K562 (cell line): ENCODE results near the gene HEXD. TPM values are rescaled to one million over a fixed set of nuclear protein-coding genes. Genes with fewer than 3 reads are reported as not detected.
A peak's percentile ranks its signal among the peaks of the same experiment; 100 is the strongest.

ENCODE experiments used
- ELF2 ChIP-seq: fragments of 250-450 bp; sonication (Bioruptor Pico); IDR thresholded peaks from 2 replicates; pipeline ENCODE4 v1.5.0; 2021; ENCODE audit warnings: mild to moderate bottlenecking
- HMG20A ChIP-seq: fragments of 450-650 bp; formaldehyde crosslinking; conservative IDR thresholded peaks from 2 replicates; pipeline ENCODE4 v1.4.0; 2020; ENCODE audit warnings: mild to moderate bottlenecking, mixed read lengths
- JUNB ChIP-seq: fragments of 450-650 bp; formaldehyde crosslinking; conservative IDR thresholded peaks from 2 replicates; pipeline ENCODE4 v1.4.0; 2020; ENCODE audit warnings: mild to moderate bottlenecking
- NCOA2 ChIP-seq, 2 experiments: fragments of 450-650 bp; IDR thresholded peaks; 2 replicates each; pipeline ENCODE4 v1.6.1; 2018; ENCODE audit warnings: mild to moderate bottlenecking in 2 of 2, moderate library complexity in 1 of 2; ENCODE audit not compliant: partially characterized antibody in 2 of 2
- NFXL1 ChIP-seq: fragments of 450-650 bp; formaldehyde crosslinking; IDR thresholded peaks from 2 replicates; pipeline ENCODE4 v1.4.0; 2021; ENCODE audit warnings: mild to moderate bottlenecking
- ZNF3 ChIP-seq: fragments of 250-450 bp; sonication (Bioruptor Pico); IDR thresholded peaks from 2 replicates; pipeline ENCODE4 v1.5.0; 2021; ENCODE audit warnings: mild to moderate bottlenecking, moderate library complexity
- ZNF75A ChIP-seq: fragments of 450-650 bp; formaldehyde crosslinking; IDR thresholded peaks from 2 replicates; pipeline ENCODE4 v1.4.0; 2020; ENCODE audit warnings: mild to moderate bottlenecking
- polyA plus RNA-seq, 8 experiments: library from polyadenylated mRNA; depleted of rRNA in 4 of 8; stranded (reverse) in 5 of 8; unstranded in 3 of 8; fragments of >200 nt; fragmentation: Nextera tagmentation in 2 of 8; fragmentation: Illumina TruSeq in 1 of 8; extraction: Ambion mirVana in 2 of 8; extraction: Trizol in 1 of 8; gene quantifications; 2 replicates each; pipeline versions ENCODE4 v1.2.1 to v1.2.3, GENCODE V29; 2011 to 2014; ENCODE audit warnings: inconsistent platforms in 1 of 8, missing spikeins in 1 of 8
- total RNA-seq, 7 experiments: library from RNA; depleted of rRNA in 6 of 7; stranded (reverse); fragments of >200 nt in 6 of 7; fragmentation: Illumina TruSeq in 2 of 7; extraction: Trizol in 2 of 7; gene quantifications; 2 replicates each; pipeline versions ENCODE4 v1.2.1 to v1.2.3, GENCODE V29; 2011 to 2021; ENCODE audit warnings: low replicate concordance in 1 of 7
- TF ChIP-seq, protein P1 (sequence below): fragments of 450-650 bp; IDR thresholded peaks from 2 replicates; pipeline ENCODE4 v1.6.1; 2016
- TF ChIP-seq, protein P2 (sequence below): sonication (generic); formaldehyde crosslinking; IDR thresholded peaks from 2 replicates; pipeline ENCODE4 v1.8.0; 2022; ENCODE audit warnings: mild to moderate bottlenecking, missing genetic modification reagents
- TF ChIP-seq, protein P3 (sequence below): fragments of 250-450 bp; sonication (Bioruptor Pico); IDR thresholded peaks from 2 replicates; pipeline ENCODE4 v1.4.0; 2020; ENCODE audit warnings: mild to moderate bottlenecking, moderate library complexity, borderline replicate concordance
- TF ChIP-seq, protein P4 (sequence below), 3 experiments: IDR thresholded peaks in 2 of 3; conservative IDR thresholded peaks in 1 of 3; 2 replicates each; pipeline ENCODE4 v1.5.1; 2011 to 2012; ENCODE audit warnings: low read length in 3 of 3, mild to moderate bottlenecking in 3 of 3, control low read depth in 2 of 3, improper control_type of control experiment in 1 of 3, inconsistent platforms in 1 of 3, low read depth in 1 of 3, mixed read lengths in 1 of 3, moderate library complexity in 1 of 3; ENCODE audit not compliant: insufficient read depth in 2 of 3
- TF ChIP-seq, protein P5 (sequence below), 3 experiments: fragments of 200-800 bp in 1 of 3; sonication (Bioruptor generic) in 1 of 3; sonication (generic) in 1 of 3; formaldehyde crosslinking in 1 of 3; IDR thresholded peaks; 2 replicates each; pipeline versions ENCODE4 v1.6.1 to v1.8.0; 2016 to 2022; ENCODE audit warnings: mild to moderate bottlenecking in 2 of 3, missing compliant biosample characterization in 2 of 3, missing genetic modification characterization in 2 of 3, missing genetic modification reagents in 1 of 3

The HEXD gene
- total and polyA plus RNA-seq, 9 of the 15 experiments (the other 6 are each of a cell fraction or from before 2014, with no cell fraction given), result 1.0 to 25.3 (median 10.0) TPM

DNA sequence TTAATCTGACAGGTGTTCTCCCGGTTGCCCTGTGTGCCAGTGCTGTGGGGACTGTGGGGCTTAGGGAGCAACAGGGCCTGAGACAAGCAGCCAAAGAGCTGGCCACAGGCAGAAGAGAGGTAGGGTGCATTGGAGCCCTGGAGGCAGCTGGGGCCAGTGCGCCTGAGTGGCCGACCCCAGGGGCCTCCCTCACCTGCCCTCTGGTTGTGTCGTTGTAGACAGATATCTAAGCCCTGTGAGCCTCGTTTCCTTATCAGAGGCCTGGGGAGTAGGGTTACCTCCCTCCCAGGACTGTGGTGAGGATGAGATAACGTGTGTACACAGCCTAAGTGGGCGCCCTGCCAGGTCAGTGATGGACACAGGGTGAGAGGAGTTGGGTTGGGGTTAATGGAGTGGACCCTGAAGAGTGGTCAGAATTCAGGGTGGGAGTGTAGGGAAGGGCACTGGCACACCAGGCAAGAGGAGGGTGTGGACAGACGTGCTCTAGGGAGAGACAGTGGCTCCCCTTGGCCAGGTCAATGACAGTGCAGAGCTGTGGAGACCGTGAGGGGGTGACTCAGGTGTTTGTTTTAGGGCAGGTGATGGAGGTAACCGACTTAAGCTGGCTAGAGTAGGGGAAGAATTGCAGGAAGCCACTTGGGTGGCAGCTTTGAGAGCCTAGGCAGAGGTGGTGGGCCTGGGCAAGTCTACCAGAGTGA is 43.8 kb downstream of the HEXD start (continued):
- TF ChIP-seq, protein P1, sequence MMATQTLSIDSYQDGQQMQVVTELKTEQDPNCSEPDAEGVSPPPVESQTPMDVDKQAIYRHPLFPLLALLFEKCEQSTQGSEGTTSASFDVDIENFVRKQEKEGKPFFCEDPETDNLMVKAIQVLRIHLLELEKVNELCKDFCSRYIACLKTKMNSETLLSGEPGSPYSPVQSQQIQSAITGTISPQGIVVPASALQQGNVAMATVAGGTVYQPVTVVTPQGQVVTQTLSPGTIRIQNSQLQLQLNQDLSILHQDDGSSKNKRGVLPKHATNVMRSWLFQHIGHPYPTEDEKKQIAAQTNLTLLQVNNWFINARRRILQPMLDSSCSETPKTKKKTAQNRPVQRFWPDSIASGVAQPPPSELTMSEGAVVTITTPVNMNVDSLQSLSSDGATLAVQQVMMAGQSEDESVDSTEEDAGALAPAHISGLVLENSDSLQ, result peak; percentile 97
- TF ChIP-seq, protein P2, sequence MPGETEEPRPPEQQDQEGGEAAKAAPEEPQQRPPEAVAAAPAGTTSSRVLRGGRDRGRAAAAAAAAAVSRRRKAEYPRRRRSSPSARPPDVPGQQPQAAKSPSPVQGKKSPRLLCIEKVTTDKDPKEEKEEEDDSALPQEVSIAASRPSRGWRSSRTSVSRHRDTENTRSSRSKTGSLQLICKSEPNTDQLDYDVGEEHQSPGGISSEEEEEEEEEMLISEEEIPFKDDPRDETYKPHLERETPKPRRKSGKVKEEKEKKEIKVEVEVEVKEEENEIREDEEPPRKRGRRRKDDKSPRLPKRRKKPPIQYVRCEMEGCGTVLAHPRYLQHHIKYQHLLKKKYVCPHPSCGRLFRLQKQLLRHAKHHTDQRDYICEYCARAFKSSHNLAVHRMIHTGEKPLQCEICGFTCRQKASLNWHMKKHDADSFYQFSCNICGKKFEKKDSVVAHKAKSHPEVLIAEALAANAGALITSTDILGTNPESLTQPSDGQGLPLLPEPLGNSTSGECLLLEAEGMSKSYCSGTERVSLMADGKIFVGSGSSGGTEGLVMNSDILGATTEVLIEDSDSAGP (CRISPR knock-in tag), result no peak
- TF ChIP-seq ELF2, result 0 out of 2 replicates have a peak, but pooled peaks have one; percentile 24
- TF ChIP-seq, protein P3, sequence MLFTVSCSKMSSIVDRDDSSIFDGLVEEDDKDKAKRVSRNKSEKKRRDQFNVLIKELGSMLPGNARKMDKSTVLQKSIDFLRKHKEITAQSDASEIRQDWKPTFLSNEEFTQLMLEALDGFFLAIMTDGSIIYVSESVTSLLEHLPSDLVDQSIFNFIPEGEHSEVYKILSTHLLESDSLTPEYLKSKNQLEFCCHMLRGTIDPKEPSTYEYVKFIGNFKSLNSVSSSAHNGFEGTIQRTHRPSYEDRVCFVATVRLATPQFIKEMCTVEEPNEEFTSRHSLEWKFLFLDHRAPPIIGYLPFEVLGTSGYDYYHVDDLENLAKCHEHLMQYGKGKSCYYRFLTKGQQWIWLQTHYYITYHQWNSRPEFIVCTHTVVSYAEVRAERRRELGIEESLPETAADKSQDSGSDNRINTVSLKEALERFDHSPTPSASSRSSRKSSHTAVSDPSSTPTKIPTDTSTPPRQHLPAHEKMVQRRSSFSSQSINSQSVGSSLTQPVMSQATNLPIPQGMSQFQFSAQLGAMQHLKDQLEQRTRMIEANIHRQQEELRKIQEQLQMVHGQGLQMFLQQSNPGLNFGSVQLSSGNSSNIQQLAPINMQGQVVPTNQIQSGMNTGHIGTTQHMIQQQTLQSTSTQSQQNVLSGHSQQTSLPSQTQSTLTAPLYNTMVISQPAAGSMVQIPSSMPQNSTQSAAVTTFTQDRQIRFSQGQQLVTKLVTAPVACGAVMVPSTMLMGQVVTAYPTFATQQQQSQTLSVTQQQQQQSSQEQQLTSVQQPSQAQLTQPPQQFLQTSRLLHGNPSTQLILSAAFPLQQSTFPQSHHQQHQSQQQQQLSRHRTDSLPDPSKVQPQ, result no peak
- TF ChIP-seq, protein P4, sequence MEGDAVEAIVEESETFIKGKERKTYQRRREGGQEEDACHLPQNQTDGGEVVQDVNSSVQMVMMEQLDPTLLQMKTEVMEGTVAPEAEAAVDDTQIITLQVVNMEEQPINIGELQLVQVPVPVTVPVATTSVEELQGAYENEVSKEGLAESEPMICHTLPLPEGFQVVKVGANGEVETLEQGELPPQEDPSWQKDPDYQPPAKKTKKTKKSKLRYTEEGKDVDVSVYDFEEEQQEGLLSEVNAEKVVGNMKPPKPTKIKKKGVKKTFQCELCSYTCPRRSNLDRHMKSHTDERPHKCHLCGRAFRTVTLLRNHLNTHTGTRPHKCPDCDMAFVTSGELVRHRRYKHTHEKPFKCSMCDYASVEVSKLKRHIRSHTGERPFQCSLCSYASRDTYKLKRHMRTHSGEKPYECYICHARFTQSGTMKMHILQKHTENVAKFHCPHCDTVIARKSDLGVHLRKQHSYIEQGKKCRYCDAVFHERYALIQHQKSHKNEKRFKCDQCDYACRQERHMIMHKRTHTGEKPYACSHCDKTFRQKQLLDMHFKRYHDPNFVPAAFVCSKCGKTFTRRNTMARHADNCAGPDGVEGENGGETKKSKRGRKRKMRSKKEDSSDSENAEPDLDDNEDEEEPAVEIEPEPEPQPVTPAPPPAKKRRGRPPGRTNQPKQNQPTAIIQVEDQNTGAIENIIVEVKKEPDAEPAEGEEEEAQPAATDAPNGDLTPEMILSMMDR (IDR thresholded peaks at IDR 0.05 in 2 of 3, conservative IDR thresholded peaks at IDR 0.05 in 1 of 3; ENCODE audit: insufficient read depth in 2 of 3, low read depth in 1 of 3, low read length in 3 of 3), result 0 out of 6 replicates have a peak, but pooled peaks of 1 of the 3 experiments have one; percentile 2
- no peak for TF ChIP-seq ZNF75A (CRISPR knock-in tag)
- TF ChIP-seq HMG20A (CRISPR knock-in tag), result no peak
- TF ChIP-seq, protein P5, sequence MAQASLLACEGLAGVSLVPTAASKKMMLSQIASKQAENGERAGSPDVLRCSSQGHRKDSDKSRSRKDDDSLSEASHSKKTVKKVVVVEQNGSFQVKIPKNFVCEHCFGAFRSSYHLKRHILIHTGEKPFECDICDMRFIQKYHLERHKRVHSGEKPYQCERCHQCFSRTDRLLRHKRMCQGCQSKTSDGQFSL (CRISPR knock-in tag; IDR thresholded peaks at IDR 0.05), result peak; percentile 50; the same call in 1 of the 2 replicates
- TF ChIP-seq, protein P5 (tag; IDR thresholded peaks at IDR 0.05), result no peak
- TF ChIP-seq JUNB (CRISPR knock-in tag), result no peak
- TF ChIP-seq ZNF3 (CRISPR knock-in tag), result no peak
- no peak for TF ChIP-seq NFXL1
- no peak for TF ChIP-seq NCOA2 (IDR thresholded peaks at IDR 0.05; ENCODE audit: partially characterized antibody in 2 of 2)
